Measurements from ENCODE around the gene RAB37.

RAB37 gene

GRCh38 chr17:74730491-74731346, 6.3 kb upstream of the RAB37 start:
- Histone ChIP-seq H3K27me3 (ENCODE audit: control insufficient read depth, insufficient read depth, low read length) (no peaks in the 10 kb centered on the region), H3K36me3 (ENCODE audit: control insufficient read depth, insufficient read depth, low read length) (no peaks in the 10 kb centered on the region), H3K27ac (no peak overlapping the region), H3K4me1 (no peaks in the 10 kb centered on the region), H3K79me2 (no peaks in the 10 kb centered on the region), H2AFZ (no peak overlapping the region), H3K9me3 (ENCODE audit: control insufficient read depth, low read length) (no peaks in the 10 kb centered on the region), H3K9ac (no peak overlapping the region), H3K4me3 (ENCODE audit: low read depth, low read length) (no peak overlapping the region), H3K4me2 (ENCODE audit: low read length) (no peak overlapping the region)
- TF ChIP-seq CTCF (IDR thresholded peaks at IDR 0.05), result no peak

- no peak for TF ChIP-seq CTCF (IDR thresholded peaks at IDR 0.05)
- H3K4me1 ChIP-seq, result no peaks in the 10 kb centered on the region
- H3K36me3 ChIP-seq (ENCODE audit: control insufficient read depth, insufficient read depth, low read length), result no peaks in the 10 kb centered on the region
- no peaks in the 10 kb centered on the region for H3K79me2 ChIP-seq
- H2AFZ ChIP-seq, result no peak overlapping the region
- H3K4me2 ChIP-seq (ENCODE audit: low read length), result no peak overlapping the region
- no peak overlapping the region for H3K4me3 ChIP-seq (ENCODE audit: low read depth, low read length)
- no peak overlapping the region for H3K9ac ChIP-seq
- no peaks in the 10 kb centered on the region for H3K9me3 ChIP-seq (ENCODE audit: control insufficient read depth, low read length)
- H3K27ac ChIP-seq, result no peak overlapping the region
- H3K27me3 ChIP-seq (ENCODE audit: control insufficient read depth, insufficient read depth, low read length), result no peaks in the 10 kb centered on the region
Observed at GRCh38 chr17:74731347-74731605, 5.8 kb upstream of the RAB37 start.

- H3K4me1 ChIP-seq, result no peaks in the 10 kb centered on the region
- no peak overlapping the region for H3K4me2 ChIP-seq (ENCODE audit: low read length)
- H2AFZ ChIP-seq, result no peak overlapping the region
- H3K36me3 ChIP-seq (ENCODE audit: control insufficient read depth, insufficient read depth, low read length), result no peaks in the 10 kb centered on the region
- no peak overlapping the region for H3K9ac ChIP-seq
- H3K4me3 ChIP-seq (ENCODE audit: low read depth, low read length), result no peak overlapping the region
- no peaks in the 10 kb centered on the region for H3K9me3 ChIP-seq (ENCODE audit: control insufficient read depth, low read length)
- no peak for TF ChIP-seq CTCF (IDR thresholded peaks at IDR 0.05)
- peaks cover 2% of the 10 kb centered on the region for H3K27me3 ChIP-seq (ENCODE audit: control insufficient read depth, insufficient read depth, low read length)
- H3K79me2 ChIP-seq, result no peaks in the 10 kb centered on the region
- H3K27ac ChIP-seq, result no peak overlapping the region
Observed at GRCh38 chr17:74732042-74732867, 4.8 kb upstream of the RAB37 start.

- peaks cover 5% of the 10 kb centered on the region for H3K27me3 ChIP-seq (ENCODE audit: control insufficient read depth, insufficient read depth, low read length)
- no peak overlapping the region for H3K4me2 ChIP-seq (ENCODE audit: low read length)
- no peak overlapping the region for H3K27ac ChIP-seq
- no peak overlapping the region for H3K4me3 ChIP-seq (ENCODE audit: low read depth, low read length)
- H3K9me3 ChIP-seq (ENCODE audit: control insufficient read depth, low read length), result no peaks in the 10 kb centered on the region
- H3K9ac ChIP-seq, result no peak overlapping the region
- no peak for TF ChIP-seq CTCF (IDR thresholded peaks at IDR 0.05)
- no peaks in the 10 kb centered on the region for H3K36me3 ChIP-seq (ENCODE audit: control insufficient read depth, insufficient read depth, low read length)
- H2AFZ ChIP-seq, result no peak overlapping the region
- no peaks in the 10 kb centered on the region for H3K79me2 ChIP-seq
- no peaks in the 10 kb centered on the region for H3K4me1 ChIP-seq
Observed at GRCh38 chr17:74733365-74734122, 3.5 kb upstream of the RAB37 start.

All from parathyroid adenoma (tissue), 2 donors.